Ovary (tissue), 3 donors: Measurements from ENCODE around the gene CCR2.

Experiments used
- EP300 ChIP-seq: sonication (generic); formaldehyde crosslinking; IDR thresholded peaks from one replicate; pipeline ENCODE4 v1.6.1; 2017; ENCODE audit warnings: antibody characterized with exemption
- POLR2A ChIP-seq: fragments of 450-650 bp; IDR thresholded peaks from one replicate; pipeline ENCODE4 v1.6.1; 2017; ENCODE audit warnings: antibody characterized with exemption, mild to moderate bottlenecking, moderate library complexity
- TF ChIP-seq, protein P1 (sequence below), 3 donors: fragments of 450-650 bp in 2 of 3; fragments of 200-600 bp in 1 of 3; IDR thresholded peaks; one replicate each; pipeline versions ENCODE4 v1.5.1 to v1.8.0; 2016 to 2022; ENCODE audit warnings: antibody characterized with exemption in 3 of 3, mild to moderate bottlenecking in 1 of 3
- donor health status: DM: no; HTN: no; CAD: no.

DNA sequence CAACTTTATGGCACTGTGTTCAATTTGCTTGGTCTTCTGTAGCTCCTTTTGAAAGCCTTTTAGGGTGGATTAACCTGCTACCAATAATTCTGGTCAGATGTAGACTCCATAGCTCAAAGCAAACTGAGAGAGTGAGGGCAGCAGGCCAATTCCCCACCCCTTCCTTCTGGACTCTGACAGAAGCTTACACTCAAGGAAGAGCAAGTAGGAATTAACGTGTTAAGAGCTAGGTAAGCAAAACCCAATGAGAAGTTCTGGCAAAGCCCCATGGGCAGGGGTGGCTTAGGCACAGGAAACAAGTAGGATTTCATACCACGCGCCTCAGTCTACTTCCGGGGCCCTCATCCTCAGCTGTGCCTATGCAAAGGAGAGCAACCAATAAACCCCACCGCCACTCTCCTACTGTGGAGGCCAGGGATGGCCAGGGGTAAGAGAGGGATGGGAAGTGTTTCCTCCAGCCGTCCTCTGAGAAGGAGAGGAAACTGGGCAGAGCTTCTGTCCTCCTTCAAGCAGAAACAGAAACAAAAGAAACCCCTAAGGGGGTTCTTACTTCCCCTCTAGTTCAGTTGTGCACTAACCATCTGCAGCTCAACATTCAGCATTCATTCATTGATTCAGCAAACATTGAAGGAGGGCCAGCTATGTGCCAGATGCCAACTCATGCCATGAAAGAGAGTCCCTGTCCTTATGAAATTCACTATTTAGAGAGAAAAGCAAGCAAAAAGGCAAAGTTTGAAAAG, 29.5 kb downstream of the CCR2 start:
- TF ChIP-seq, protein P1, sequence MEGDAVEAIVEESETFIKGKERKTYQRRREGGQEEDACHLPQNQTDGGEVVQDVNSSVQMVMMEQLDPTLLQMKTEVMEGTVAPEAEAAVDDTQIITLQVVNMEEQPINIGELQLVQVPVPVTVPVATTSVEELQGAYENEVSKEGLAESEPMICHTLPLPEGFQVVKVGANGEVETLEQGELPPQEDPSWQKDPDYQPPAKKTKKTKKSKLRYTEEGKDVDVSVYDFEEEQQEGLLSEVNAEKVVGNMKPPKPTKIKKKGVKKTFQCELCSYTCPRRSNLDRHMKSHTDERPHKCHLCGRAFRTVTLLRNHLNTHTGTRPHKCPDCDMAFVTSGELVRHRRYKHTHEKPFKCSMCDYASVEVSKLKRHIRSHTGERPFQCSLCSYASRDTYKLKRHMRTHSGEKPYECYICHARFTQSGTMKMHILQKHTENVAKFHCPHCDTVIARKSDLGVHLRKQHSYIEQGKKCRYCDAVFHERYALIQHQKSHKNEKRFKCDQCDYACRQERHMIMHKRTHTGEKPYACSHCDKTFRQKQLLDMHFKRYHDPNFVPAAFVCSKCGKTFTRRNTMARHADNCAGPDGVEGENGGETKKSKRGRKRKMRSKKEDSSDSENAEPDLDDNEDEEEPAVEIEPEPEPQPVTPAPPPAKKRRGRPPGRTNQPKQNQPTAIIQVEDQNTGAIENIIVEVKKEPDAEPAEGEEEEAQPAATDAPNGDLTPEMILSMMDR (IDR thresholded peaks at IDR 0.05): no peak
- TF ChIP-seq POLR2A: no peak
- TF ChIP-seq EP300: no peak
